ENCODE results near the gene FUCA2. TPM values are rescaled to one million over a fixed set of nuclear protein-coding genes. Genes with fewer than 3 reads are reported as not detected.
A peak's percentile ranks its signal among the peaks of the same experiment; 100 is the strongest.

The FUCA2 gene
- total RNA-seq, result 10 to 100 TPM; 42.1 to 47.9 TPM
- long read RNA-seq, transcript FUCA2-201 (7 exons, 2,356 nt), result major isoform, 89 of 103 reads
- long read RNA-seq, partial matches to known transcripts, result 1 of 103 reads
- long read RNA-seq, other reads (novel, unspliced or antisense), result 13 of 103 reads

GRCh38 chr6:143510991-143511891 is at the start of gene FUCA2:
Gene FUCA2, minus strand, starts transcription at chr6:143511720. Its CDS starts 86 bp downstream, at chr6:143511634.
- ATAC-seq, result peak; percentile 91 to 95
- intact Hi-C loops (cut with DNase I), result no loop called here
- DNase-seq, result peak; percentile 95

GRCh38 chr6:143561105-143561704 is 49.7 kb upstream of the FUCA2 start:
- intact Hi-C loops (cut with DNase I), result no loop called here
- ATAC-seq, result no peak
- DNase-seq, result no peak

- intact Hi-C loops (cut with DNase I), result no loop called here
- DNase-seq, result no peak
- ATAC-seq, result no peak
These were observed 47.6 kb upstream of the FUCA2 start for GRCh38 chr6:143559051-143559660.

- intact Hi-C loops (cut with DNase I), result no loop called here
- DNase-seq (no peak), ATAC-seq (no peak)
These were observed 45.0 kb upstream of the FUCA2 start for GRCh38 chr6:143556529-143556928.

GRCh38 chr6:143555582-143555981 is 44.1 kb upstream of the FUCA2 start:
- intact Hi-C loops (cut with DNase I), result no loop called here
- ATAC-seq, result no peak
- DNase-seq, result no peak

GRCh38 chr6:143555071-143555492 is 43.6 kb upstream of the FUCA2 start:
- DNase-seq (no peak), ATAC-seq (no peak)
- intact Hi-C loops (cut with DNase I), result no loop called here

GRCh38 chr6:143553337-143553736 is 41.8 kb upstream of the FUCA2 start:
- DNase-seq (no peak), ATAC-seq (no peak)
- intact Hi-C loops (cut with DNase I), result no loop called here

GRCh38 chr6:143549949-143550268 is 38.4 kb upstream of the FUCA2 start:
- intact Hi-C loops (cut with DNase I), result no loop called here
- no peak for ATAC-seq
- DNase-seq, result no peak

- intact Hi-C loops (cut with DNase I), result no loop called here
- ATAC-seq, result no peak
These were observed 37.9 kb upstream of the FUCA2 start for GRCh38 chr6:143549221-143549948.

GRCh38 chr6:143546599-143546998 is 35.1 kb upstream of the FUCA2 start:
- DNase-seq (no peak), ATAC-seq (no peak)
- intact Hi-C loops (cut with DNase I), result no loop called here

More at GRCh38 chr6:143549221-143549948, 37.9 kb upstream of the FUCA2 start:
- DNase-seq, result no peak

- intact Hi-C loops (cut with DNase I), result no loop called here
These were observed 34.5 kb upstream of the FUCA2 start for GRCh38 chr6:143545976-143546547.

GRCh38 chr6:143545165-143545564 is 33.6 kb upstream of the FUCA2 start:
- ATAC-seq (no peak), DNase-seq (no peak)
- intact Hi-C loops (cut with DNase I), result no loop called here

More at GRCh38 chr6:143545976-143546547, 34.5 kb upstream of the FUCA2 start:
- ATAC-seq (no peak), DNase-seq (no peak)

- DNase-seq, result no peak
- no peak for ATAC-seq
- intact Hi-C loops (cut with DNase I), result no loop called here
These were observed 32.6 kb upstream of the FUCA2 start for GRCh38 chr6:143544011-143544696.

- DNase-seq (no peak), ATAC-seq (peak in 1 of 2 donors; percentile 53)
- intact Hi-C loops (cut with DNase I), result no loop called here
These were observed 31.9 kb upstream of the FUCA2 start for GRCh38 chr6:143543435-143543834.

- intact Hi-C loops (cut with DNase I), result no loop called here
- DNase-seq (no peak), ATAC-seq (no peak)
These were observed 31.4 kb upstream of the FUCA2 start for GRCh38 chr6:143542888-143543287.

- no peak for DNase-seq
- intact Hi-C loops (cut with DNase I), result no loop called here
- no peak for ATAC-seq
These were observed 28.7 kb upstream of the FUCA2 start for GRCh38 chr6:143540192-143540591.

GRCh38 chr6:143539734-143540133 is 28.2 kb upstream of the FUCA2 start:
- ATAC-seq, result no peak
- DNase-seq, result no peak
- intact Hi-C loops (cut with DNase I), result no loop called here

- ATAC-seq (no peak), DNase-seq (no peak)
- intact Hi-C loops (cut with DNase I), result no loop called here
These were observed 27.6 kb upstream of the FUCA2 start for GRCh38 chr6:143539106-143539505.
